ENCODE results near the gene PCSK6.

- TF ChIP-seq CTCF (IDR thresholded peaks at IDR 0.05) = no peak
- no peak for TF ChIP-seq CBFB (CRISPR knock-in tag; IDR thresholded peaks at IDR 0.05; ENCODE audit: low read depth)
These were observed 31.8 kb downstream of the PCSK6 start for GRCh38 chr15:101457696-101458095.
